HepG2 (cell line): ENCODE results near the gene MSANTD1. TPM values are rescaled to one million over a fixed set of nuclear protein-coding genes. Genes with fewer than 3 reads are reported as not detected.

Experiments used
- CREB1 ChIP-seq, 2 experiments: fragments of 450-650 bp in 1 of 2; IDR thresholded peaks; 2 replicates each; pipeline ENCODE4 v1.6.1; 2016 to 2017; ENCODE audit warnings: control low read depth in 1 of 2, mild to moderate bottlenecking in 1 of 2, missing compliant biosample characterization in 1 of 2, missing genetic modification characterization in 1 of 2
- FOXM1 ChIP-seq: sonication (generic); formaldehyde crosslinking; IDR thresholded peaks from 2 replicates; pipeline ENCODE4 v1.5.0; 2020; ENCODE audit warnings: missing genetic modification reagents
- HDAC1 ChIP-seq: sonication (generic); formaldehyde crosslinking; IDR thresholded peaks from 2 replicates; pipeline ENCODE4 v1.5.1; 2020; ENCODE audit warnings: mild to moderate bottlenecking, missing genetic modification reagents
- IKZF5 ChIP-seq: IDR thresholded peaks from 2 replicates; pipeline ENCODE4 v1.6.1; 2018; ENCODE audit warnings: missing genetic modification reagents, mild to moderate bottlenecking, missing compliant biosample characterization
- KDM5B ChIP-seq: sonication (generic); formaldehyde crosslinking; IDR thresholded peaks from 2 replicates; pipeline ENCODE4 v1.4.0; 2020; ENCODE audit warnings: missing genetic modification reagents, mild to moderate bottlenecking, borderline replicate concordance
- MEIS2 ChIP-seq: sonication (generic); formaldehyde crosslinking; IDR thresholded peaks from 2 replicates; pipeline ENCODE4 v1.9.0; 2021; ENCODE audit warnings: mild to moderate bottlenecking, missing genetic modification reagents
- RAD51 ChIP-seq: fragments of 450-650 bp; IDR thresholded peaks from 2 replicates; pipeline ENCODE4 v1.6.1; 2016; ENCODE audit warnings: borderline replicate concordance
- RARG ChIP-seq: sonication (generic); formaldehyde crosslinking; IDR thresholded peaks from 2 replicates; pipeline ENCODE4 v1.4.0; 2020; ENCODE audit warnings: low read depth, mild to moderate bottlenecking, missing genetic modification reagents
- RFXAP ChIP-seq: sonication (generic); formaldehyde crosslinking; IDR thresholded peaks from 2 replicates; pipeline ENCODE4 v1.4.0; 2020; ENCODE audit warnings: missing genetic modification reagents, borderline replicate concordance
- SETDB1 ChIP-seq: sonication (generic); formaldehyde crosslinking; IDR thresholded peaks from 2 replicates; pipeline ENCODE4 v1.5.1; 2020; ENCODE audit warnings: missing genetic modification reagents, mild to moderate bottlenecking, borderline replicate concordance
- SOX6 ChIP-seq, 2 experiments: fragments of 450-650 bp in 1 of 2; sonication (generic) in 1 of 2; formaldehyde crosslinking in 1 of 2; IDR thresholded peaks; 2 replicates each; pipeline versions ENCODE4 v1.4.0 to v1.6.1; 2017 to 2020; ENCODE audit warnings: antibody characterized with exemption in 1 of 2, mild to moderate bottlenecking in 1 of 2, missing genetic modification reagents in 1 of 2
- TEF ChIP-seq: sonication (generic); formaldehyde crosslinking; IDR thresholded peaks from 2 replicates; pipeline ENCODE4 v1.5.0; 2020; ENCODE audit warnings: missing genetic modification reagents
- ZBTB10 ChIP-seq: sonication (generic); formaldehyde crosslinking; IDR thresholded peaks from 2 replicates; pipeline ENCODE4 v1.4.0; 2020; ENCODE audit warnings: missing genetic modification reagents, borderline replicate concordance
- ZMYM4 ChIP-seq: sonication (generic); formaldehyde crosslinking; IDR thresholded peaks from 2 replicates; pipeline ENCODE4 v1.8.1; 2023; ENCODE audit warnings: mild to moderate bottlenecking, missing genetic modification reagents
- ZNF547 ChIP-seq: sonication (generic); formaldehyde crosslinking; IDR thresholded peaks from 2 replicates; pipeline ENCODE4 v1.5.1; 2020; ENCODE audit warnings: mild to moderate bottlenecking, missing genetic modification reagents
- ZNF737 ChIP-seq: sonication (generic); formaldehyde crosslinking; IDR thresholded peaks from 2 replicates; pipeline ENCODE4 v1.5.0; 2020; ENCODE audit warnings: missing genetic modification reagents, mild to moderate bottlenecking, borderline replicate concordance
- ZNF839 ChIP-seq: sonication (generic); formaldehyde crosslinking; IDR thresholded peaks from 2 replicates; pipeline ENCODE4 v1.4.0; 2020; ENCODE audit warnings: missing genetic modification reagents, mild to moderate bottlenecking, borderline replicate concordance
- polyA plus RNA-seq, 8 experiments: library from polyadenylated mRNA; depleted of rRNA in 3 of 8; stranded (reverse) in 7 of 8; unstranded in 1 of 8; fragments of >200 nt; fragmentation: Illumina TruSeq in 4 of 8; extraction: Trizol in 4 of 8; gene quantifications; 2 replicates each; pipeline versions ENCODE4 v1.2.1 to v1.2.3, GENCODE V29; 2011 to 2016; ENCODE audit warnings: low read depth in 4 of 8, missing spikeins in 1 of 8, mixed read lengths in 1 of 8; ENCODE audit not compliant: insufficient read depth in 1 of 8
- total RNA-seq, 5 experiments: library from RNA; depleted of rRNA; stranded (reverse); fragments of >200 nt; fragmentation: Illumina TruSeq; extraction: Trizol; gene quantifications; 2 replicates each; pipeline ENCODE4 v1.2.3, GENCODE V29; 2016; ENCODE audit warnings: low read depth in 1 of 5
- TF ChIP-seq, protein P1 (sequence below): fragments of 450-650 bp; IDR thresholded peaks from 2 replicates; pipeline ENCODE4 v1.6.1; 2016
- TF ChIP-seq, protein P2 (sequence below): sonication (generic); formaldehyde crosslinking; IDR thresholded peaks from 2 replicates; pipeline ENCODE4 v1.5.0; 2020; ENCODE audit warnings: mild to moderate bottlenecking, missing genetic modification reagents, moderate library complexity

MSANTD1 gene
- total and polyA plus RNA-seq, 2 of the 13 experiments (the other 11 are each of a cell fraction or from before 2014, with no cell fraction given) = 0.22 to 0.40 TPM

DNA sequence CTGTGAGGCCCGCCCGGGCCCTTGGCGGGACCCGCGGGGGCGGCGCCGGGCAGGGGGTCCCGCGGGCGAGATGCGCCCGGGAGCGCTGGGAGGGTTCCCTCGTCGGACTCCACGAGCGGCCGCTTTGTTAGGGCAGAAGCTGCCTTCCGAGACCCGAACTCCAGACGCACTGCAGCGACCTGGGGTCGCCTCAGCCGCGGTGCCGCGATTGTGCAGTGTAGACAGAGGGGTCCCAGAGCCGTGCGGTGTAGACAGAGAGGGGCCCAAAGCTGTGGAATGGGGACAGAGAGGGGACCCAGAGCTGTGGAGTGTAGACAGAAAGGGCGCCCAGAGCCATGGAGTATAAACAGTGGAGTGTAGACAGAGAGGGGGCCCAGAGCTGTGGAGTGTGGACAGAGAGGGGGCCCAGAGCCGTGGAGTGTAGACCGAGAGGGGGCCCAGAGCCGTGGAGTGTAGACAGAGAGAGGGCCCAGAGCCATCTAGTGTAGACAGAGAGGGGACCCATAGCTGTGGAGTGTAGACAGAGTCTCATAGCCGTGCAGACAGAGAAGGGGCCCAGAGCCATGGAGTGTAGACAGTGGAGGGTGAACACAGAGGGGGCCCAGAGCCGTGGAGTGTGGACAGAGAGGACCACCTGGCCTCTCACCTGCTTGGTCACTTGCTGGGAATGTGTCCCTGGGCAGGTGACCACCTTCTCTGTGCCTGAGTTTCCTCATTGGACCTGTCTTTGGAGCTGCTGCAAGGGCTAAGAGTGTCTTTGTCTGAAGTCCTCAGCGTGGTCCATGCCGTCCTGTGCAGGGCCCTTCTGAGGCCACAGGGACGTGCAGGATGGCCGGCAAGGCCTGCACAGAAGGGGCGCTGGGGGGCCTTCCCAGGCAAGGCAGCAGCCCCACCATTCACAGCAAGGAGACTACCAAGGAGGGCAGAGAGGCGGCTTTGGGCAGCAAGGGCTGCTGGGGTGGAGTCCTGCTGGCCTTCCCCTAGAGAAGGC is 44.7 kb downstream of the MSANTD1 start (continued):
- TF ChIP-seq KDM5B (CRISPR knock-in tag) = 0 out of 2 replicates have a peak, but pooled peaks have one; percentile 63
- TF ChIP-seq, protein P1, sequence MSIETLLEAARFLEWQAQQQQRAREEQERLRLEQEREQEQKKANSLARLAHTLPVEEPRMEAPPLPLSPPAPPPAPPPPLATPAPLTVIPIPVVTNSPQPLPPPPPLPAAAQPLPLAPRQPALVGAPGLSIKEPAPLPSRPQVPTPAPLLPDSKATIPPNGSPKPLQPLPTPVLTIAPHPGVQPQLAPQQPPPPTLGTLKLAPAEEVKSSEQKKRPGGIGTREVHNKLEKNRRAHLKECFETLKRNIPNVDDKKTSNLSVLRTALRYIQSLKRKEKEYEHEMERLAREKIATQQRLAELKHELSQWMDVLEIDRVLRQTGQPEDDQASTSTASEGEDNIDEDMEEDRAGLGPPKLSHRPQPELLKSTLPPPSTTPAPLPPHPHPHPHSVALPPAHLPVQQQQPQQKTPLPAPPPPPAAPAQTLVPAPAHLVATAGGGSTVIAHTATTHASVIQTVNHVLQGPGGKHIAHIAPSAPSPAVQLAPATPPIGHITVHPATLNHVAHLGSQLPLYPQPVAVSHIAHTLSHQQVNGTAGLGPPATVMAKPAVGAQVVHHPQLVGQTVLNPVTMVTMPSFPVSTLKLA = no peak
- TF ChIP-seq HDAC1 (CRISPR knock-in tag) = 0 out of 2 replicates have a peak, but pooled peaks have one; percentile 29
- no peak for TF ChIP-seq RARG (CRISPR knock-in tag)
- no peak for TF ChIP-seq SETDB1 (CRISPR knock-in tag)
- no peak for TF ChIP-seq IKZF5 (CRISPR knock-in tag)
- TF ChIP-seq, protein P2, sequence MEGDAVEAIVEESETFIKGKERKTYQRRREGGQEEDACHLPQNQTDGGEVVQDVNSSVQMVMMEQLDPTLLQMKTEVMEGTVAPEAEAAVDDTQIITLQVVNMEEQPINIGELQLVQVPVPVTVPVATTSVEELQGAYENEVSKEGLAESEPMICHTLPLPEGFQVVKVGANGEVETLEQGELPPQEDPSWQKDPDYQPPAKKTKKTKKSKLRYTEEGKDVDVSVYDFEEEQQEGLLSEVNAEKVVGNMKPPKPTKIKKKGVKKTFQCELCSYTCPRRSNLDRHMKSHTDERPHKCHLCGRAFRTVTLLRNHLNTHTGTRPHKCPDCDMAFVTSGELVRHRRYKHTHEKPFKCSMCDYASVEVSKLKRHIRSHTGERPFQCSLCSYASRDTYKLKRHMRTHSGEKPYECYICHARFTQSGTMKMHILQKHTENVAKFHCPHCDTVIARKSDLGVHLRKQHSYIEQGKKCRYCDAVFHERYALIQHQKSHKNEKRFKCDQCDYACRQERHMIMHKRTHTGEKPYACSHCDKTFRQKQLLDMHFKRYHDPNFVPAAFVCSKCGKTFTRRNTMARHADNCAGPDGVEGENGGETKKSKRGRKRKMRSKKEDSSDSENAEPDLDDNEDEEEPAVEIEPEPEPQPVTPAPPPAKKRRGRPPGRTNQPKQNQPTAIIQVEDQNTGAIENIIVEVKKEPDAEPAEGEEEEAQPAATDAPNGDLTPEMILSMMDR (CRISPR knock-in tag) = 0 out of 2 replicates have a peak, but pooled peaks have one; percentile 10
- no peak for TF ChIP-seq FOXM1 (CRISPR knock-in tag)
- TF ChIP-seq RFXAP = no peak
- TF ChIP-seq CREB1 (IDR thresholded peaks at IDR 0.05) = no peak
- no peak for TF ChIP-seq CREB1 (CRISPR knock-in tag; IDR thresholded peaks at IDR 0.05)
- no peak for TF ChIP-seq TEF
- 0 out of 2 replicates have a peak, but pooled peaks have one; percentile 50 for TF ChIP-seq ZNF737
- TF ChIP-seq ZNF839 (CRISPR knock-in tag) = no peak
- TF ChIP-seq SOX6 (IDR thresholded peaks at IDR 0.05) = no peak
- TF ChIP-seq SOX6 (CRISPR knock-in tag; IDR thresholded peaks at IDR 0.05) = 0 out of 2 replicates have a peak, but pooled peaks have one; percentile 11
- no peak for TF ChIP-seq RAD51
- TF ChIP-seq ZBTB10 (CRISPR knock-in tag) = no peak
- no peak for TF ChIP-seq ZNF547 (CRISPR knock-in tag)
- TF ChIP-seq ZMYM4 (CRISPR knock-in tag) = no peak; the same call in 1 of the 2 replicates
- no peak for TF ChIP-seq MEIS2 (CRISPR knock-in tag)
